Body of pancreas (tissue), 4 donors: ENCODE data around the gene NDFIP1. TPM values are rescaled to one million over a fixed set of nuclear protein-coding genes. Genes with fewer than 3 reads are reported as not detected.

Experiments used
- ATAC-seq: fragments of 150-250 bp; one replicate; pipeline ENCODE4 v1.9.1; 2016
- DNase-seq, 4 donors: peaks; one replicate each; pipeline ENCODE4 v3.0.0-alpha.2; 2019
- H3K27ac ChIP-seq, 4 donors: fragments of 200-600 bp; sonication (generic); 1 replicate in 3 of 4; 2 replicates in 1 of 4; pipeline versions ENCODE4 v1.5.1 to v1.6.1; 2016 to 2019; ENCODE audit warnings: mild to moderate bottlenecking in 1 of 4, mixed read lengths in 1 of 4, moderate library complexity in 1 of 4
- H3K27me3 ChIP-seq, 2 donors: fragments of 200-600 bp; sonication (generic); one replicate each; pipeline ENCODE4 v1.6.0; 2016; ENCODE audit warnings: mild to moderate bottlenecking in 1 of 2
- H3K36me3 ChIP-seq, 2 donors: fragments of 200-600 bp; sonication (generic); replicated peaks in 1 of 2; 2 replicates each; pipeline ENCODE4 v1.5.1; 2016; ENCODE audit warnings: low read depth in 2 of 2; ENCODE audit not compliant: insufficient read depth in 1 of 2
- H3K4me1 ChIP-seq: fragments of 200-600 bp; sonication (generic); one replicate; pipeline ENCODE4 v1.6.0; 2016
- H3K4me3 ChIP-seq, 2 donors: fragments of 200-600 bp; sonication (generic); 1 replicate in 1 of 2; 2 replicates in 1 of 2; pipeline ENCODE4 v1.5.1; 2016 to 2019
- H3K9me3 ChIP-seq, 3 donors: fragments of 200-600 bp; sonication (generic); 1 replicate in 2 of 3; 2 replicates in 1 of 3; pipeline ENCODE4 v1.5.1; 2016
- CTCF ChIP-seq, 7 experiments: fragments of 450-650 bp in 4 of 7; fragments of 200-600 bp in 3 of 7; sonication (generic) in 3 of 7; IDR thresholded peaks; one replicate each; pipeline ENCODE4 v1.5.1; 2016 to 2019; ENCODE audit warnings: antibody characterized with exemption in 7 of 7
- POLR2A ChIP-seq, 3 donors: fragments of 450-650 bp; IDR thresholded peaks; one replicate each; pipeline ENCODE4 v1.6.1; 2016; ENCODE audit warnings: antibody characterized with exemption in 3 of 3, mild to moderate bottlenecking in 2 of 3
- WGBS, 2 donors: methylation state at CpG; one replicate each; pipeline ENCODE4 v1.1.5; 2017; 5-methylcytosine and 5-hydroxymethylcytosine counted together
- intact Hi-C: fragments of 100-400 bp; cut with DNase I; formaldehyde crosslinking; loops from one replicate; pipeline ENCODE4 v1.15.1; 2023
- total RNA-seq, 2 donors: library from RNA; depleted of rRNA; stranded (reverse); fragments of >200 nt; gene quantifications; one replicate each; pipeline ENCODE4 v1.1.0, GENCODE V29; 2016

NDFIP1 gene
- total RNA-seq, 2 donors from 2014 or later: 39.7 to 58.3 TPM

- intact Hi-C loops: loop anchor here (10.0 kb wide), 1 partner anchor 137 kb away; no protein-coding TSS in a partner anchor
- no peaks in the 10 kb centered on the region for H3K4me1 ChIP-seq
- no peak overlapping the region for H3K27ac ChIP-seq
- no peak overlapping the region for H3K4me3 ChIP-seq
- no peaks in the 10 kb centered on the region for H3K27me3 ChIP-seq
- ATAC-seq (no peak), DNase-seq (no peak)
- no peaks in the 10 kb centered on the region for H3K9me3 ChIP-seq
- TF ChIP-seq CTCF (IDR thresholded peaks at IDR 0.05) (no peak), POLR2A (IDR thresholded peaks at IDR 0.05) (no peak)
- H3K36me3 ChIP-seq: peaks cover 6 to 17% of the 10 kb centered on the region in 2 donors
These were observed 32.9 kb downstream of the NDFIP1 start for GRCh38 chr5:142141463-142141862.

DNA sequence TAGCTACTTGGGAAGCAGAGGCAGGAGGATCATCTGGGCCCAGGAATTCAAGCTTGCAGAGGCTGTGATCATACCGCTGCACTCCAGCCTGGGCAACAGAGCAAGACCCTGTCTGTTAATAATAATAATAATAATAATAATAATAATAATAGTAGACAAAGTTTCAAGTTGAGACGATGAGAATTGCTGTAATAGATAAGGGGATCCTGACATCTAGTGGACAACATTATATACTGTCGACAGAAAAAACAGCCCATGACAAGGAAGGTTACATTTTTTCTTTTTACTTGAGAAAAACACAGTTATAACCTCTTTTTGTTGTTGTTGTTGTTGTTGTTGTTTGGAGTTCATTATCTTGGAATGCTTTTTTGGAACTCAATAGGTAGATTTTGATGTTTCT is 35.3 kb downstream of the NDFIP1 start:
- ATAC-seq: no peak
- TF ChIP-seq CTCF (IDR thresholded peaks at IDR 0.05): peak; percentile 18 to 59 (median 53)
- TF ChIP-seq POLR2A (IDR thresholded peaks at IDR 0.05): no peak
- intact Hi-C loops: loop anchor here (10.0 kb wide), 1 partner anchor 139 kb away; no protein-coding TSS in a partner anchor
- H3K4me1 ChIP-seq: no peaks in the 10 kb centered on the region
- WGBS, 2 donors: 39 to 43% methylated on average over 3 of the region's 3 CpGs
- H3K27ac ChIP-seq: no peak overlapping the region
- H3K4me3 ChIP-seq: no peak overlapping the region
- DNase-seq: no peak
- H3K27me3 ChIP-seq: no peaks in the 10 kb centered on the region
- no peaks in the 10 kb centered on the region for H3K9me3 ChIP-seq
- peaks cover 6 to 14% of the 10 kb centered on the region in 2 donors for H3K36me3 ChIP-seq

- Histone ChIP-seq H3K27ac (no peak overlapping the region), H3K9me3 (no peaks in the 10 kb centered on the region), H3K4me1 (no peaks in the 10 kb centered on the region), H3K27me3 (no peaks in the 10 kb centered on the region), H3K4me3 (no peak overlapping the region), H3K36me3 (peaks cover 6 to 12% of the 10 kb centered on the region in 2 donors)
- DNase-seq (peak; percentile 62 to 81 (median 72)), ATAC-seq (peak; percentile 75)
- TF ChIP-seq CTCF (IDR thresholded peaks at IDR 0.05): peak; percentile 31 to 71 (median 65)
- no peak for TF ChIP-seq POLR2A (IDR thresholded peaks at IDR 0.05)
- intact Hi-C loops: loop anchor here (10.0 kb wide), 1 partner anchor 141 kb away; no protein-coding TSS in a partner anchor
- 56 to 68% methylated on average over 4 of the region's 4 CpGs for WGBS, 2 donors
These were observed 36.7 kb downstream of the NDFIP1 start for GRCh38 chr5:142145106-142145900.

DNA sequence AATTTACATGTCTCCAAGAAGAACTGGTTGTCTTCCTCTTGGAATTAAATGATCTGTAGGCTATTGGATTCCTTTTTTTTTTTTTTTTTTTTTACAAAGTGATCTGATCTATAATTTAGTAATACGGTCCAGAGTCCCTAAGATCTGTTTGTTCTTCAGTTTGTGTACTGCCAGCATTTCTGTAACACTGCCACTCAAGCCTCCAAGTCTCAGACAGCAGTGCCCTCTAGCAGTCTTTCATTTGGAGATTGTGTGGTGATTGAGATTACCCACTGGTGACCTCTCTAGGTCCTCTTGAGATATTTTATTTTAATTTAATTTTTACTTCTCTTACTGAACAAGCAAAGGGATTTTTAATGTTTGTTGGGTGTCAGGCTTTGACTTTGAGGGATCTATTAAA is 40.8 kb downstream of the NDFIP1 start:
- DNase-seq: no peak
- TF ChIP-seq CTCF (IDR thresholded peaks at IDR 0.05) (no peak), POLR2A (IDR thresholded peaks at IDR 0.05) (no peak)
- Histone ChIP-seq H3K4me1 (no peaks in the 10 kb centered on the region), H3K36me3 (peaks cover 6 to 14% of the 10 kb centered on the region in 2 donors), H3K9me3 (no peaks in the 10 kb centered on the region), H3K27ac (no peak overlapping the region), H3K27me3 (no peaks in the 10 kb centered on the region), H3K4me3 (no peak overlapping the region)
- WGBS, 2 donors: 57 to 65% methylated on average over 1 of the region's 1 CpG
- no peak for ATAC-seq
- intact Hi-C loops: loop anchor here (10.0 kb wide), 1 partner anchor 145 kb away; no protein-coding TSS in a partner anchor
